Cardiac septum (tissue), 1 donor: Measurements from ENCODE around the gene MUC2. TPM values are rescaled to one million over a fixed set of nuclear protein-coding genes. Genes with fewer than 3 reads are reported as not detected.

Source experiments
- DNase-seq: peaks from one replicate; pipeline ENCODE4 v3.0.0-alpha.2; 2020; ENCODE audit warnings: low spot score
- intact Hi-C: fragments of 100-400 bp; cut with DNase I; formaldehyde crosslinking; loops from one replicate; pipeline ENCODE4 v1.14.0; 2022
- total RNA-seq: library from RNA; stranded (reverse); fragmentation: NEBNext Ultra II Directional; extraction: Animal tissue kit (Norgen Biotek cat#: 25700); gene quantifications from one replicate; pipeline ENCODE4 v1.2.1, GENCODE V29; 2021
- donor health status: DM: no; HTN: no; CAD: no.

Gene MUC2
- total RNA-seq, 1 donor from 2014 or later = 0.03 TPM

DNA sequence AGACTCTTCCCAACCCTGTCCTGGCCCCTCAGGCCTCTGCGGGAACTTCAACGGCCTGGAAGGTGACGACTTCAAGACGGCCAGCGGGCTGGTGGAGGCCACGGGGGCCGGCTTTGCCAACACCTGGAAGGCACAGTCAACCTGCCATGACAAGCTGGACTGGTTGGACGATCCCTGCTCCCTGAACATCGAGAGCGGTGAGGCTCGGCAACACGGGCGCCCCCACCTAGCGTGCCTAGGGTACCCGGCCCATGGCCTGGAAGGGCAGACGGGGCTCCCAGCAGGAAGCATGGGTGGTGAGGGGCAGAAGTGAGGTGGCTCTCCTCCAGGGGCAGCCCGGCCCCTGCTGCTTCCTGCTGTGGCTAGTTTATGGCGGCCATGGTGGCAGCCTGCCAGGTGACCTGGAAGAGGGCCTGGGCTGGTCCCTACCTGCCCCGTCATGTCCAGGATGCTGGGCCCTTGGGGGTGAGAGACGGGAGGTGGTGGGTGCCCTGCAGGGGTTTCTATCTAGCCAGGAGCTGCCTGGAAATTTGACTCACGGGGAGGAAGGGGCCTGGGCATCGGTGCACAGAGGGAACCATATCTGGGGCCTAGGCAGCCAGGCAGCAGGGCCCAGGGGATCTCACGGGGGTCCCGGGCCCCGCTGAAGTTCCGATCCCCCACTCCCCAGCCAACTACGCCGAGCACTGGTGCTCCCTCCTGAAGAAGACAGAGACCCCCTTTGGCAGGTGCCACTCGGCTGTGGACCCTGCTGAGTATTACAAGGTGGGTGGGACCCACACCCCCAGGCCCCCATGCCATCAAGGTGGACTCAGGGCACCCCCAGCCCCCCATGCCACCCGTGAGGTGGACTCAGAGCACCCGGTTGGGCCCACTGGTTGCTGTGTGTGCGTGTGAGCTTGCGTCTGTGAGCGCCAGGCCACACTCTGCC, 9.2 kb downstream of the MUC2 start:
- intact Hi-C loops = no loop called here
- DNase-seq = peak; percentile 67

DNA sequence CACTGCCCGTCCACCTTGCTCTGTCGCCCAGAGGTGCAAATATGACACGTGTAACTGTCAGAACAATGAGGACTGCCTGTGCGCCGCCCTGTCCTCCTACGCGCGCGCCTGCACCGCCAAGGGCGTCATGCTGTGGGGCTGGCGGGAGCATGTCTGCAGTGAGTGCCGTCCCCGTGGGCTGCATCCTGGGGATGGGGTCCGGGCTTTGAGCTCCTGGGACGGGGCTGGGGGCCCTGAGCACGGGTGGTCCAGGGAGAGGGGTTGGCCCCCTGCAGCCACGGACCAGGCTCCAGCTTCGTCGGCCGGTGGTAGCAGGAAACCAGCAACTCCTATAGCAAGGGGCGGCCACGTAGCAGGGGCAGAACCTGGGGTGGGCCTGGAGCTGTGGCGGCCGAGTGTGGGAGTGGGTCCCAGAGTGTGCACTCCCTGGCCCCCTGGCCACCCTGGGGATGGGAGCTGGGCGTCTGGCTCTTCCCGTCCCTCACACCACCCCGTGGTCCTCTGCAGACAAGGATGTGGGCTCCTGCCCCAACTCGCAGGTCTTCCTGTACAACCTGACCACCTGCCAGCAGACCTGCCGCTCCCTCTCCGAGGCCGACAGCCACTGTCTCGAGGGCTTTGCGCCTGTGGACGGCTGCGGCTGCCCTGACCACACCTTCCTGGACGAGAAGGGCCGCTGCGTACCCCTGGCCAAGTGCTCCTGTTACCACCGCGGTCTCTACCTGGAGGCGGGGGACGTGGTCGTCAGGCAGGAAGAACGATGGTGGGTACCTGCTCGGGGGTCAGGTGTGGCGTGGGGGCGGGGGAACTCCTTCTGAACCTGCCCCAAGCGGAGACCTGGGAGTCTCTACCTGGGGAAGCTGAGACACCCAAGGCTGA, 10.1 kb downstream of the MUC2 start:
- peak; percentile 68 for DNase-seq
- intact Hi-C loops = no loop called here

DNA sequence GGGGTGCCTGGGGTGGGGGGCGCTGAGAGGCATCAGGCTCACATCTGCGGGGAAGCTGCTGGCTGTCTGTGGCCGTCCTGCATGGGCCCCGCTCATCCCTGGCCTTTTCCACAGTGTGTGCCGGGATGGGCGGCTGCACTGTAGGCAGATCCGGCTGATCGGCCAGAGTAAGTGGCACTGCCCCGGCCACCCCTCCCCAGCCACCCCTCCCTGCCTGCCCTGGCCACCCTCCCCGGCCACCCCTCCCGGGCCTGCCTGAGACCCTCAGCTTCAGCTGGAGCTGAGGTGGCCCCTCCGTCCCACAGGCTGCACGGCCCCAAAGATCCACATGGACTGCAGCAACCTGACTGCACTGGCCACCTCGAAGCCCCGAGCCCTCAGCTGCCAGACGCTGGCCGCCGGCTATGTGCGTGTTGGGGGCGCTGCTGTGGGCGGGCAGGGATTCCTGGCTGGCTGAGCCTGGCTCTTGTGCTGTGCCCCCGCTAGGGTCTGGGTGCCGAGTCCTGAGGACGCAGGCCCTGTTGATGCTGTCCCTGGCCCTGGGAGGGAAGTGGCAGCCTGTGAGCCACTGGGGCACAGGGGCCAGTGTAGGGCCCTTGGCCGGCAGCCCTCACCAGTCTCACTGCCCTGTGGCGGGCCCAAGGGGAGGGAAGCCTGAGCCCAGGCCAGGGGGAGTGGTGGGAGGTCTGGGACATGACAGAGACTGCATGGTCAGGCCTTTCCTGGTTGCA, 10.9 kb downstream of the MUC2 start:
- intact Hi-C loops = no loop called here
- peak; percentile 64 for DNase-seq

DNA sequence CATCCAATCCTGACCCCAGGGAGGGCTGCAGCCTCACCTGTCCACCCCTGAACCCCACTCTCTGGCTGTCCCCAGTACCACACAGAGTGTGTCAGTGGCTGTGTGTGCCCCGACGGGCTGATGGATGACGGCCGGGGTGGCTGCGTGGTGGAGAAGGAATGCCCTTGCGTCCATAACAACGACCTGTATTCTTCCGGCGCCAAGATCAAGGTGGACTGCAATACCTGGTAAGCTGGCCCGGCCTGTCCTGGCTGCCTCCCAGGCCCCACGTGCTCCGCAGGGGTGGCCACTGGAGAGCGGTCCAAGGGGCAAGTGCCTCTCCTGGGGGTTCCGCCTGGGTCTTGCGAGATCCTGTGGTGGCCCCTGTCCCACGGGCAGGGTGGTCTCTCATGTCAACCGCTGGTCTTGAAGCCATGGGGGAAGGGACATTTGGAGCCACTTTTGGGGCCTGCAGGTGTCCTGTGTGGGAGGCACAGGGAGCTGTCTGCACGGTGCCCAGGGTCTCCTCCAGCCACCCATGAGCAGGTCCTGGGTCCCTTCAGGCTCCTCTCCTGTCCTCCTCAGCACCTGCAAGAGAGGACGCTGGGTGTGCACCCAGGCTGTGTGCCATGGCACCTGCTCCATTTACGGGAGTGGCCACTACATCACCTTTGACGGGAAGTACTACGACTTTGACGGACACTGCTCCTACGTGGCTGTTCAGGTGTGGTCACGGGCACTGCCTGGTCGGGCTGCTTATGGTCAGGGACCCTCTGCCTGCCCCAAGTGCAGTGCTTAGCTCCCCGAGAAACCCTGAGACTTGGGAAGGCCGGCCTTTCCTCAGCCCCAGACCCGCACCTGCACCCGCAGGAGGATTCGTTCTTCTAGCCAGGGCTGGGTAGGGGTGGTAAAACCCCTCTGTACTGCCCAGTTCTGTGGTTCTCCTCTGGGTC, 11.8 kb downstream of the MUC2 start:
- peak; percentile 68 for DNase-seq
- intact Hi-C loops = no loop called here

DNA sequence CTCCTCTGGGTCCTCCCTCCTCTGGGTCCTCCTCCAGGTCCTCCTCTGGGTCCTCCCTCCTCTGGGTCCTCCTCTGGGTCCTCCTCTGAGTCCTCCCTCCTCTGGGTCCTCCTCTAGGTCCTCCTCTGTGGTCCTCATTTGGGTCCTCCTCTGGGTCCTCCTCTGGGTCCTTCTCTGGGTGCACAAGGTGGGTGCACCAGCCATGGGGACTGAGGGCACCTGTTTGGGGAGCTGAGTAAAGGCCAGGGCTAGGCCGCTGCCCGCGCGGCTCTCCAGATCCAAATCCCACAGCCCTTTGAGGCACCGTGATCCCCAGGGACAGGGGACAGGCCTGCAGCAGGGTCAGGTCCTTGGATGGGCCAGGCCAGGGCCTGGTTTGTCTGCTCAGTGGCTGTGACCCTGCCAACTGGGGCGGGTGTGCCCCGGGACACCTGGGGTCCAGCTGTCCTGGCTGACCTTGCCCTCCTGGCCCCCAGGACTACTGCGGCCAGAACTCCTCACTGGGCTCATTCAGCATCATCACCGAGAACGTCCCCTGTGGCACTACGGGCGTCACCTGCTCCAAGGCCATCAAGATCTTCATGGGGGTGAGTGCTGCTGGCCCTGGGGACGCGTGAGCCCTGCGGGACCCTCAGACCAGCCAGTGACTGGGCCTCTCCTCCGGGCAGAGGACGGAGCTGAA, 12.7 kb downstream of the MUC2 start:
- peak; percentile 50 for DNase-seq
- intact Hi-C loops = no loop called here

DNA sequence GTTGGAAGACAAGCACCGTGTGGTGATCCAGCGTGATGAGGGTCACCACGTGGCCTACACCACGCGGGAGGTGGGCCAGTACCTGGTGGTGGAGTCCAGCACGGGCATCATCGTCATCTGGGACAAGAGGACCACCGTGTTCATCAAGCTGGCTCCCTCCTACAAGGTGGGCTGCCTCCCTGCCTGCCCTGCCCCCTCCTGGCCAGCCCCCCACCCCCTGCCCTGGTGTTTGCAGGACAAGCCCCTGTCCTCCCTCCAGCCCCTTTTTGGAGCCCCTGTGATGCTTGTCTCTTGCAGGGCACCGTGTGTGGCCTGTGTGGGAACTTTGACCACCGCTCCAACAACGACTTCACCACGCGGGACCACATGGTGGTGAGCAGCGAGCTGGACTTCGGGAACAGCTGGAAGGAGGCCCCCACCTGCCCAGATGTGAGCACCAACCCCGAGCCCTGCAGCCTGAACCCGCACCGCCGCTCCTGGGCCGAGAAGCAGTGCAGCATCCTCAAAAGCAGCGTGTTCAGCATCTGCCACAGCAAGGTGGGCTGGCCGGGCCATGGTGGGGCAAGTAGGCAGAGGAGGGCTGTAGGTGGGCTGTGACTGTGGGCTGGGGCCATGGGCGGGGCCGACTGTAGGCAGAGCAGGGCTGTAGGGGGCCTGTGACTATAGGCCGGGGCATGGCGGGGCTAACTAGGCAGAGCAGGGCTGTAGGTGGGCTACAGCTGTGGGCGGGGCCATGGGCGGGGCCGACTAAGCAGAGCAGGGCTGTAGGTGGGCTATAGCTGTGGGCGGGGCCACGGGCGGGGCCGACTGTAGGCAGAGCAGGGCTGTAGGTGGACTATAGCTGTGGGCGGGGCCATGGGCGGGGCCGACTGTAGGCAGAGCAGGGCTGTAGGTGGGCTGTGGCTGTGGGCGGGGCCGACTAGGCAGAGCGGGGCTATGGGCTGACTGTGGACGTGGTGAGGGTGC, 13.6 kb downstream of the MUC2 start:
- peak; percentile 50 for DNase-seq
- intact Hi-C loops = no loop called here

DNA sequence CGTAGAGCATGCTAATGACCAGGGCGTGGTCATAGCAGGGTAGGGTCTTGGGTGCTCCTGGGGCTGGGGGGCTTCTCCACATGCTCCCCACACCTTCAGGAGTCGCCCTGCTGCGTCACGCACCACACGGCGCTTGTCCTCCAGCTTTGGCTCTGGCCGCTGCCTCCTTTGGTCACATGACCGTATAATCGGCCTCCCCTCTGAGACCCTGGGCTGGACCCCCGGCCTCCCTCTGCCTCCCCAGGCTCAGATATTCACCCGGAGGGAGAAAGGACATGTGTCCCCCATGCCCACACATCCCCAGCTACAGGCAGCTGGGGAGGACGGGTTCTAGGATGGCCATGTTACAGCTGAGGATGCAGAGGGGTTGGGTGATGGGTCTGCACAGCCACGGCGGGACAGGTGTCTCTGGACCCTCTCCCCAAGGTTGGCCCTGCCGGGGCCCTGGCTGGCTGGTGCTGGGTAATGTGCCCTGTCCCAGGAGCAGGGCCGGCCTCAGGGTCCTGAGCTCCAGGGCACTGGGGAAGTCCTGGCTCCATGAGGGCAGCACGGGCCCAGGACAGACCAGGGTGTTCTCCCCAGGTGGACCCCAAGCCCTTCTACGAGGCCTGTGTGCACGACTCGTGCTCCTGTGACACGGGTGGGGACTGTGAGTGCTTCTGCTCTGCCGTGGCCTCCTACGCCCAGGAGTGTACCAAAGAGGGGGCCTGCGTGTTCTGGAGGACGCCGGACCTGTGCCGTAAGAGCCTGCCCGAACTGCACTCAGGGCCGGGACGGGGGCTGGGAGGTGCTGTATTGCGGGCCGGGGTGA, 14.5 kb downstream of the MUC2 start:
- DNase-seq = no peak
- intact Hi-C loops = no loop called here

DNA sequence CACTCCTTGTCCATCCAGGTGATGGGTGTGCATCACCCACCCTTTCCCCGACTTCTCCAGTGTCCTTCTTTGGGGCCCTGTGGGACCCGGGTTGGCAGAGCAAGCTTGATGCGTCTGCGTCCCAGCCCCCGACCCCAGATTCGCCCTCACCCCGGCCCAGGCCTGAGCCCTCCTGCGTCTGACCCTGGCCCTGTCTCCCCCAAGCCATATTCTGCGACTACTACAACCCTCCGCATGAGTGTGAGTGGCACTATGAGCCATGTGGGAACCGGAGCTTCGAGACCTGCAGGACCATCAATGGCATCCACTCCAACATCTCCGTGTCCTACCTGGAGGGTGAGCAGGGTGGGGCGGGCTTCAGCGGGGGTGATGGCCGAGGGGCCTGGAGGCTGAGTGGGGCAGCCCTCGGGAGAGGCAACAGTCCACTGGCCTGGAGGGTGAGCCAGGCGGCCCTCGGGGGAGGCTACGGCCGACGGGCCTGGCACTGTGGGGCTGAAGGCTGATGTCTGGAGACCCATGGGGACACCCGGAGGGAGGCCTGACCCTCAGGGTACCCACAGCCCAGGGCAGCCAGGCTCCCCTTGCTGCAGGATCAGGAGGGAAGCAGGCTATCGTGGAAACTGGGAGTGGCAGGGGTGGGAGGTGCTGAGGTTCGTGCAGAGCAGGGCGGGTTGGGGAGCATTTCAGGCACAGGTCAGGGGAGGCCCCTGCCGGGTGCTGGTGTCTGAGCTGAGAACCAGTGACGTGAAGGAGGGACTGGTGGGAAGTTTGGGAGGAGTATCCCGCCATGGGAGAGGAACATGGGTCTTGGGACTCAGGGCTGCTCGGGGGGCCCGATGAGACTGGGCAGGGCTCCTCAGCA, 15.3 kb downstream of the MUC2 start:
- DNase-seq = no peak
- intact Hi-C loops = no loop called here

DNA sequence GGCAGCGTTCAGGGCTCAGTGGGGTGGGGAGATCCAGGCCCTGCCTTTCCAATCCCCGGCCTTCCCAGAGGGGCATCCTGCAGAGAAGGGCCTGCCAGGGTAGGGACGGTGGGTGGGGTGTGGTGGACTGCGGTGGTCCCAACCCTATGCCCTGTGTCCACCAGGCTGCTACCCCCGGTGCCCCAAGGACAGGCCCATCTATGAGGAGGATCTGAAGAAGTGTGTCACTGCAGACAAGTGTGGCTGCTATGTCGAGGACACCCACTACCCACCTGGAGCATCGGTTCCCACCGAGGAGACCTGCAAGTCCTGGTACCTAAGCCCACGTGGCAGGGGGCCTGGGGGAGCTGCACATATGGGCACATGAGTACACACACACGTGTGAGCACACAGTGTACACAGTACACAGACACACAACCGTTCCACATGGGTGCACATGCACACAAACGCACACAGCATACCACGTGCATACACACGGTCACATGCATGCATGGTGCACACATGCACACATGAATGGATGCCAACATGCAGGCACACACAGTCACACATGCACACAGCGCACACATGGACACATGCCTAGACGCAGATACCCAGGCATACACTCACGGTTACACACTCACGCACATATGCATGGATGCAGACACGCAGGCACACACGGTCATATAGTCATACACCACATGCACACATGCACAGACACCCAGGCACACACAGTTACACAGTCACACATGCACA, 16.1 kb downstream of the MUC2 start:
- DNase-seq = no peak
- intact Hi-C loops = no loop called here

DNA sequence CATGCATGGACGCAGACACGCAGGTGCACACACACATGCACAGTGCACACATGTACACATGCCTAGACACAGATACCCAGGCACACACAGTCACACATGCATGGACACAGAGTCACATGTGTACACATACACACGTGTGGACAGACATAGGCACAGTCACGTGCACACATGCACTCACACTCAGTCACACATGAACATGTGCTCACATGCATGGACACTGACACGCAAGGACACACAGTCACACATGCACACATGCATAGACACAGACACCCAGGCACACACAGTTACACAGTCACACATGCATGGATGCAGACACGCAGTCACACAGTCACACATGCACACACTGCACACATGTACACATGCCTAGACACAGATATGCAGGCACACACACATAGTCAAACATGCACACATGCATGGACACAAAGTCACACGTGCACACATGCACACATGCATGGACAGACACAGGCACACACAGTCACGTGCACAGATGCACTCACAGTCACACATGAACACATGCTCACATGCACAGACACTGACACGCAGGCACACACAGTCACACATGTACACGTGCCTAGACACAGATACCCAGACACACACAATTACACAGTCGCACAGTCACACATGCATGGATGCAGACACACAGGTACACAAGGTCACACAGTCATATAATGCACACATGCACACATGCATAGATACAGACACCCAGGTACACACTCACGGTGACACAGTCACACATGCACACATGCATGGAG, 16.8 kb downstream of the MUC2 start:
- no peak for DNase-seq
- intact Hi-C loops = no loop called here

DNA sequence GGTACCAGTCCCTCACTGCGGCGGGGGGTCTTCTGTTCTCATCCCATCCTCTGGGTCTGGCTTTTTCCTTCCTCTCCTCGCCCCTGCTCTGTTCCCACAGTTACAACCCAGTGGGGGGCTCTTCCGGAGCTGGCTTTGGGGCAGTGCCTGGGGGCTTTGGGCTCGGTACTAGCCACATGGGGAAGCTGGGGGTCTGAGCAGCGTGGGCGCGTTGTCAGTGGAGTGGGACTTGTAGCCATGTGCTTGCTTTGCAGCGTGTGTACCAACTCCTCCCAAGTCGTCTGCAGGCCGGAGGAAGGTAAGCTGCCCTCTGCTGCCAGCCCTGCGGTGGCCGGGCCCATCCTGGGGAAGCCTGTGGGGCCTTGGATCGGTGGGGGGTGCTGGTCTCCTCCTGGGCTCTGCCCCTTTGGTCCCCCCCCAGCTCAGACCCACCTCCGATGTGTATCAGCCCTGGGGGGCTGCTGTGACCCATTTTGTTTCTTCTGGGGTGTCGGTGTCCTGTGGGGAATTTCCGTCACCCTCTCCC, 17.5 kb downstream of the MUC2 start:
- no peak for DNase-seq
- intact Hi-C loops = no loop called here

DNA sequence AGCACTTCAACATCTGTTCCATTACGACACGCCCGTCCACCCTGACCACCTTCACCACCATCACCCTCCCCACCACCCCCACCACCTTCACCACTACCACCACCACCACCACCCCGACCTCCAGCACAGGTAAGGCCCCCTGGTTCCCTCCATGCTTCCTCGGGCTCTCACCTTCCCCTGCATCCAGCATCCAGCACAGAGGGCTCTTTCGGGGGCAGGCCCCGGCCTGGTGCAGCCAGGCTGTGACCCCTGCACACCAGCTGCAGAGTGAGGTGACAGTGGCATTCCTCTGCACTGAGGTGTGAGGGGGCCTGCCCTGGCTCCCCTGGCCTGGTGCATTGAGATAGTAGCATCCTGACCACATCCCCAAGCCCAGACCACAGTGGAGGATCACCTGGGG, 18.2 kb downstream of the MUC2 start:
- intact Hi-C loops = no loop called here
- no peak for DNase-seq

DNA sequence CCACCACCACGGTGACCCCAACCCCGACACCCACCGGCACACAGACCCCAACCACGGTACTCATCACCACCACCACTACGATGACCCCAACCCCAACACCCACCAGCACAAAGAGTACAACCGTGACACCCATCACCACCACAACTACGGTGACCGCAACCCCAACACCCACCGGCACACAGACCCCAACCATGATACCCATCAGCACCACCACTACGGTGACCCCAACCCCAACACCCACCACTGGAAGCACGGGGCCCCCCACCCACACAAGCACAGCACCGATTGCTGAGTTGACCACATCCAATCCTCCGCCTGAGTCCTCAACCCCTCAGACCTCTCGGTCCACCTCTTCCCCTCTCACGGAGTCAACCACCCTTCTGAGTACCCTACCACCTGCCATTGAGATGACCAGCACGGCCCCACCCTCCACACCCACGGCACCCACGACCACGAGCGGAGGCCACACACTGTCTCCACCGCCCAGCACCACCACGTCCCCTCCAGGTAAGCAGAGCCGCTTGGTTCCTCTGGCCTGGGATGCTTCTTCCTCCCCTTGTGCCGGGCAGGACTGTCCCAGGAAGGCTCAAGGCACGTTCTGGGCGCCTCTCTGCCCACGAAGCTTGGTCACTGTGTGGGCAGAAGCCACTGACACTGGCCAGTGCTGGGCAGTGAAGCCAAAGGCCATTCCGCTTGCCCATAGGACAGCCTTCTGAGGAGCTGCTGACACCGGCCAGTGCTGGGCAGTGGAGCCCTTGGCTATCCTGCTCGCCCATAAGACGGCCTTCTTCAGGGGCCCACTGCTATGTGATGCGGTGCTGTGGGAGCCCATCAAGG, 25.1 kb downstream of the MUC2 start:
- intact Hi-C loops = no loop called here
- DNase-seq = no peak
